GM18519 (cell line): Measurements from ENCODE around the gene SEMA3A.

Experiments
- ATAC-seq: cut with Tn5 transposase; IDR thresholded peaks from one replicate; pipeline ENCODE4 v1.9.1; 2021; ENCODE audit warnings: mild to moderate bottlenecking, moderate library complexity; ENCODE audit not compliant: unreplicated experiment, low FRiP score

SEMA3A gene

GRCh38 chr7:84027678-84028077 lies 166.9 kb downstream of the SEMA3A start:
- ATAC-seq: no peak

GRCh38 chr7:84025332-84025927 lies 169.2 kb downstream of the SEMA3A start:
- ATAC-seq: no peak

GRCh38 chr7:84022684-84023308 lies 171.8 kb downstream of the SEMA3A start:
- no peak for ATAC-seq

- no peak for ATAC-seq
These were observed 172.6 kb downstream of the SEMA3A start for GRCh38 chr7:84022009-84022408.

- ATAC-seq: no peak
These were observed 173.2 kb downstream of the SEMA3A start for GRCh38 chr7:84021292-84021908.

GRCh38 chr7:84017651-84018050 lies 176.9 kb downstream of the SEMA3A start:
- ATAC-seq: no peak

- no peak for ATAC-seq
These were observed 180.9 kb downstream of the SEMA3A start for GRCh38 chr7:84013616-84014240.

- ATAC-seq: no peak
These were observed 184.8 kb downstream of the SEMA3A start for GRCh38 chr7:84009782-84010181.

- no peak for ATAC-seq
These were observed 185.5 kb downstream of the SEMA3A start for GRCh38 chr7:84009051-84009450.

- ATAC-seq: no peak
These were observed 191.4 kb downstream of the SEMA3A start for GRCh38 chr7:84003191-84003590.

- ATAC-seq: no peak
These were observed 192.2 kb downstream of the SEMA3A start for GRCh38 chr7:84002348-84002747.

- ATAC-seq: no peak
These were observed 197.7 kb downstream of the SEMA3A start for GRCh38 chr7:83996879-83997278.

GRCh38 chr7:83987764-83988163 lies 206.8 kb downstream of the SEMA3A start:
- no peak for ATAC-seq

GRCh38 chr7:83985821-83986220 lies 208.8 kb downstream of the SEMA3A start:
- ATAC-seq: no peak

- ATAC-seq: no peak
These were observed 210.0 kb downstream of the SEMA3A start for GRCh38 chr7:83984591-83984990.

- ATAC-seq: no peak
These were observed 210.5 kb downstream of the SEMA3A start for GRCh38 chr7:83984076-83984475.

GRCh38 chr7:83983606-83984005 lies 211.0 kb downstream of the SEMA3A start:
- no peak for ATAC-seq

GRCh38 chr7:83976302-83976701 lies 218.3 kb downstream of the SEMA3A start:
- ATAC-seq: peak; percentile 81

- no peak for ATAC-seq
These were observed 224.5 kb downstream of the SEMA3A start for GRCh38 chr7:83970081-83970480.

- ATAC-seq: no peak
These were observed 230.3 kb downstream of the SEMA3A start for GRCh38 chr7:83964318-83964717.

GRCh38 chr7:83957333-83957732 lies 237.3 kb downstream of the SEMA3A start:
- ATAC-seq: no peak

GRCh38 chr7:83956104-83956503 lies 238.5 kb downstream of the SEMA3A start:
- no peak for ATAC-seq
